Psoas muscle (tissue), 8 donors: ENCODE results near the gene ANKRD28. TPM values are rescaled to one million over a fixed set of nuclear protein-coding genes. Genes with fewer than 3 reads are reported as not detected.
"Not testable (repeated sequence)": the region's sequence is repeated elsewhere in the genome, so short reads cannot be mapped to it uniquely, and the experiment has no call there.

Source experiments
- ATAC-seq, 4 donors: fragments of 200-7000 bp; cut with Tn5 transposase; one replicate each; pipeline ENCODE4 v1.9.1; 2020; ENCODE audit warnings: moderate library complexity in 3 of 4, mild to moderate bottlenecking in 2 of 4
- DNase-seq, 2 donors: peaks; one replicate each; pipeline ENCODE4 v3.0.0-alpha.2; 2020
- H3K27ac ChIP-seq: fragments of 200-600 bp; one replicate; pipeline ENCODE4 v1.8.0; 2022
- H3K27me3 ChIP-seq, 3 donors: fragments of 200-600 bp in 1 of 3; one replicate each; pipeline versions ENCODE4 v1.6.1 to v1.8.0; 2013 to 2022; ENCODE audit warnings: low read length in 2 of 3, mild to moderate bottlenecking in 2 of 3, moderate library complexity in 1 of 3; ENCODE audit not compliant: insufficient read depth in 3 of 3
- H3K36me3 ChIP-seq, 2 donors: fragments of 200-600 bp in 1 of 2; one replicate each; pipeline versions ENCODE4 v1.6.1 to v1.8.0; 2013 to 2022; ENCODE audit warnings: low read depth in 1 of 2, mild to moderate bottlenecking in 1 of 2, moderate library complexity in 1 of 2; ENCODE audit not compliant: insufficient read depth in 1 of 2
- H3K4me1 ChIP-seq: fragments of 200-600 bp; one replicate; pipeline ENCODE4 v1.8.0; 2022
- H3K4me3 ChIP-seq: fragments of 200-600 bp; one replicate; pipeline ENCODE4 v1.8.0; 2022; ENCODE audit warnings: mild to moderate bottlenecking
- H3K9me3 ChIP-seq: fragments of 200-600 bp; one replicate; pipeline ENCODE4 v1.8.0; 2022
- WGBS, 3 donors: extraction: QIAGEN DNeasy Blood & Tissue Kit; methylation state at CpG; one replicate each; pipeline versions ENCODE4 v1.1.6 to v1.1.7; 2013; 5-methylcytosine and 5-hydroxymethylcytosine counted together
- intact Hi-C, 2 donors: fragments of 100-400 bp; cut with DNase I; formaldehyde crosslinking; loops; one replicate each; pipeline versions ENCODE4 v1.11.0 to v1.14.2; 2022
- polyA plus RNA-seq, 3 donors: library from polyadenylated mRNA; stranded (reverse); fragments of 200-250 nt; gene quantifications; one replicate each; pipeline ENCODE4 v1.2.3, GENCODE V29; 2013
- total RNA-seq, 4 donors: library from RNA; stranded (reverse); fragmentation: NEBNext Ultra II Directional in 2 of 4; extraction: Animal tissue kit (Norgen Biotek cat#: 25700) in 2 of 4; gene quantifications; one replicate each; pipeline versions ENCODE4 v1.2.1 to v1.2.4, GENCODE V29; 2021 to 2023
- TF ChIP-seq, protein P1 (sequence below): fragments of 200-600 bp; IDR thresholded peaks from one replicate; pipeline ENCODE4 v1.8.0; 2022; ENCODE audit warnings: antibody characterized with exemption
- donor health status: healthy with polysubstance abuse.
- donor health status: DM: no; HTN: no; CAD: no; lungs with moderate emphysema.
- donor health status: Bipolar disorder and iron deficiency.
- donor health status: healthy.
- donor health status: DM: yes; HTN: yes; CAD: no.
- donor health status: DM: no; HTN: no; CAD: no.
- donor health status: DM: no; HTN: no; CAD: no.
- donor health status: DM: yes; HTN: yes; CAD: no.

The ANKRD28 gene
- total and polyA plus RNA-seq, 7 donors = 32.4 to 90.8 (median 69.3) TPM

- WGBS, 3 donors = 75 to 85% (median 80%) methylated on average over 3 of the region's 3 CpGs
- TF ChIP-seq, protein P1, sequence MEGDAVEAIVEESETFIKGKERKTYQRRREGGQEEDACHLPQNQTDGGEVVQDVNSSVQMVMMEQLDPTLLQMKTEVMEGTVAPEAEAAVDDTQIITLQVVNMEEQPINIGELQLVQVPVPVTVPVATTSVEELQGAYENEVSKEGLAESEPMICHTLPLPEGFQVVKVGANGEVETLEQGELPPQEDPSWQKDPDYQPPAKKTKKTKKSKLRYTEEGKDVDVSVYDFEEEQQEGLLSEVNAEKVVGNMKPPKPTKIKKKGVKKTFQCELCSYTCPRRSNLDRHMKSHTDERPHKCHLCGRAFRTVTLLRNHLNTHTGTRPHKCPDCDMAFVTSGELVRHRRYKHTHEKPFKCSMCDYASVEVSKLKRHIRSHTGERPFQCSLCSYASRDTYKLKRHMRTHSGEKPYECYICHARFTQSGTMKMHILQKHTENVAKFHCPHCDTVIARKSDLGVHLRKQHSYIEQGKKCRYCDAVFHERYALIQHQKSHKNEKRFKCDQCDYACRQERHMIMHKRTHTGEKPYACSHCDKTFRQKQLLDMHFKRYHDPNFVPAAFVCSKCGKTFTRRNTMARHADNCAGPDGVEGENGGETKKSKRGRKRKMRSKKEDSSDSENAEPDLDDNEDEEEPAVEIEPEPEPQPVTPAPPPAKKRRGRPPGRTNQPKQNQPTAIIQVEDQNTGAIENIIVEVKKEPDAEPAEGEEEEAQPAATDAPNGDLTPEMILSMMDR = no peak
- ATAC-seq = no peak
- H3K9me3 ChIP-seq = peaks cover 7% of the 10 kb centered on the region
- H3K27ac ChIP-seq = peak overlapping the region; percentile 53
- intact Hi-C loops = no loop called here
- DNase-seq = no peak
- H3K4me3 ChIP-seq = no peak overlapping the region
- H3K27me3 ChIP-seq = no peaks in the 10 kb centered on the region
- no peaks in the 10 kb centered on the region for H3K36me3 ChIP-seq
- H3K4me1 ChIP-seq = peaks cover 23% of the 10 kb centered on the region
Measured at GRCh38 chr3:15844889-15845288, 47.1 kb upstream of the ANKRD28 start.

GRCh38 chr3:15841091-15841973, 43.6 kb upstream of the ANKRD28 start:
- ATAC-seq, H3K9me3 ChIP-seq, H3K27ac ChIP-seq, H3K4me3 ChIP-seq, DNase-seq, intact Hi-C loops, H3K27me3 ChIP-seq, H3K36me3 ChIP-seq: not testable (repeated sequence)
- WGBS, 3 donors = 96 to 99% (median 97%) methylated on average over 4 of the region's 4 CpGs
- H3K4me1 ChIP-seq = peaks cover 11% of the 10 kb centered on the region

GRCh38 chr3:15839568-15839967, 41.8 kb upstream of the ANKRD28 start:
- TF ChIP-seq, protein P1 = no peak
- H3K27me3 ChIP-seq = no peaks in the 10 kb centered on the region
- intact Hi-C loops = no loop called here
- WGBS, 3 donors = 89 to 98% (median 92%) methylated on average over 2 of the region's 2 CpGs
- H3K9me3 ChIP-seq = peaks cover 9% of the 10 kb centered on the region
- no peak for DNase-seq
- no peak overlapping the region for H3K27ac ChIP-seq
- no peaks in the 10 kb centered on the region for H3K4me1 ChIP-seq
- ATAC-seq = no peak
- H3K36me3 ChIP-seq = no peaks in the 10 kb centered on the region
- H3K4me3 ChIP-seq = no peak overlapping the region

- Histone ChIP-seq H3K4me1 (peaks cover 14% of the 10 kb centered on the region), H3K9me3 (no peaks in the 10 kb centered on the region), H3K36me3 (no peaks in the 10 kb centered on the region), H3K4me3 (no peak overlapping the region), H3K27me3 (no peaks in the 10 kb centered on the region), H3K27ac (no peak overlapping the region)
- WGBS, 3 donors = 26 to 60% (median 52%) methylated on average over 1 of the region's 1 CpG
- DNase-seq = no peak
- no peak for ATAC-seq
- TF ChIP-seq, protein P1 = no peak
- intact Hi-C loops = no loop called here
Measured at GRCh38 chr3:15831927-15832326, 34.1 kb upstream of the ANKRD28 start.

DNA sequence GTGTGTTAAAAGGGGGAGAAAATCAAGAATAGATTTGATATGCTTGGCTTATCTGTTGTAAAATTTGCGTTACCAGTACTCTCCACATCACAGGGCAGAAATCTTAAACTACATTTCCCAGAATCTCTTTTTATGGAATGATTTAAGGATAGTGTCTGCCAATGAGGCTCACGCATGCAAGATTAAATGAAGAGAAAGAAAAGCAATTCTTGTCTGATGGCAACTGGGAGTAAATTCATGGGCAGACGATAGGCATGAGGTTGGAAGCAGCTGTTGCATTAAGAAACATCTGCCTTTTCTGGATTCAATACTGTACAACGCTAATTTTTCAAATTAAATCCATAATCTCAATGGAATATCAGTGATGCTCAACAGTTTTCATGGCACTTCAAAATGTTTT, 27.2 kb upstream of the ANKRD28 start:
- Histone ChIP-seq H3K36me3 (no peaks in the 10 kb centered on the region), H3K4me1 (peaks cover 27% of the 10 kb centered on the region), H3K27ac (no peak overlapping the region), H3K4me3 (no peak overlapping the region), H3K9me3 (no peaks in the 10 kb centered on the region), H3K27me3 (no peaks in the 10 kb centered on the region)
- ATAC-seq (no peak), DNase-seq (no peak)
- intact Hi-C loops = loop anchor here in 1 of 2 donors (10.0 kb wide), 1 partner anchor 220 kb away; no protein-coding TSS in a partner anchor
- 49 to 62% (median 55%) methylated on average over 4 of the region's 4 CpGs for WGBS, 3 donors
- TF ChIP-seq, protein P1 = no peak
